Measurements from ENCODE around the gene MGAT4A.
A peak's percentile ranks its signal among the peaks of the same experiment; 100 is the strongest.

Gene MGAT4A

DNA sequence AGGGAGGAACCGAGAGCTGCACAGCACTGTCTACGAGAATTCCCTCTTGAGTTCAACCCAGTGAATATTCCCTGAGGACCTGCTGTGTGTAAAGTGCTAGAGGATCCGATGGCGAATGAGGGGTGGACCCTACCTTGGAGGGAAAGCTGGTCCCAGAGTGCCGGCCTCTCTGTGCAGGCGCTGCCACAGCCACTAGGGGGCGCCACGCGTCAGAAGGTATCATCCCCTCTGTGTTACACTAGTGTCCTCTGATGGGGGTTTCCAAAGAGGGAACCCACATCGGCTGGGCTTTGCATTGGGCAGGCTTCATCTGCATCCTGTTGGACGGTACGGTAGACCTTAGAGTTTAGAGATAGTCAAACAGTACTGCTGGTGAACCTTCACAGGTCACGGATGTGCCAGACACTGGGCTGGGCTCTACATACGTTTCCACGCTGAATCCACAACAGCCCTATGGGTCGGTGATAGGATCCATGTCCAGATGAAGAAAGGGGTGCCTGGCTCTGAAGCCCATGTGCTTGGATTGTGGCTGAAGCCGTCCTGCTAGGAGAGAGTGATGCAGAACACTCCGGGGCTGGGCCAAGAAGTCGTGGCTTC lies 161.6 kb downstream of the MGAT4A start:
- DNase-seq: peak; percentile 5 to 70
